ENCODE measurements around the gene PIAS4.
"Not testable (repeated sequence)": the region's sequence is repeated elsewhere in the genome, so short reads cannot be mapped to it uniquely, and the experiment has no call there.

Gene PIAS4

GRCh38 chr19:4007021-4007835 lies at the start of gene PIAS4:
TSS of gene PIAS4 (plus strand) at chr19:4007736. CDS start at chr19:4007761, 25 bp downstream.
- DNase-seq (ENCODE audit: low read depth in 2 of 2, low spot score in 1 of 2), result peak; percentile 87 to 95

- no peak for DNase-seq (ENCODE audit: low read depth in 2 of 2, low spot score in 1 of 2)
Measured at GRCh38 chr19:3958836-3959765, 48.4 kb upstream of the PIAS4 start.

- DNase-seq (ENCODE audit: low read depth in 2 of 2, low spot score in 1 of 2), result no peak
Measured at GRCh38 chr19:3959766-3960131, 47.8 kb upstream of the PIAS4 start.

- no peak for DNase-seq (ENCODE audit: low read depth in 2 of 2, low spot score in 1 of 2)
Measured at GRCh38 chr19:3961007-3961406, 46.5 kb upstream of the PIAS4 start.

DNA sequence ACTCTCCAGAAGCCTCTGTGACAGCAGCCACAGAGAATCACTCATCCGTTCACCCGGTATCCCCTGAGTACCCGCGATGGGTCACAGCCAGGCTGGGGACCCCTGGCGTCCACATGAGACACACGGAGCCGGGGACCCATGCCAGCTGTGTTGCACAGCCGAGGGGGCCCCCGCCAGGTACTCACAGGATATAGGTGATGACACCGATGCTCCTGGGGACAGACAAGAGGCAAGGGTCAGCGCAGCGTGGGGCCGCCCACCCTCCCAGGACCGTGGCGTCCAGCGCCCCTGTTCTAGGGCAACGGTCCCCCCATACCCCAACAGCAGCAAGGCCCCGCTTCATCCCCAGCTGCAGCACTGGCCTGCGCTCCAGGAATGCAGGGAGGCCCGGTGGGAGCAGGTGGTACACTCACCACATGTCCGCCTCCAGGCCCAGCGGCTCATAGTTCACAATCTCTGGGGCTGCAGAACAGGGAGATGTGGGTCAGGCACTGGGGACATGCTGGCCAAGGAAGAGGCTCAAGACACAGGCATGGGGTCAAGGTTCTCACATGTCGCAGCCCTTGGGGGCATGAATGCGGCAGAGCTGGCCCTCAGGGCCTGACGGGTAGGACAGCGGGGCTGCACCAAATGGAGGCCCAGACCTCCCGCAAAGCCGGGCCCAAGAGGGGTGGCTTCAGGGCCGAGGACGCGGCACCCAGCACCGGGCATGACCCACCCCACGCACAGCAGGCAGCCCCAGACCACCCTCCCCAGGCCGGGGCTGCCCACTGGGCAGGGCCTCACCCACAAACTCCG lies 43.9 kb upstream of the PIAS4 start:
- DNase-seq (ENCODE audit: low read depth in 2 of 2, low spot score in 1 of 2), result no peak

- DNase-seq (ENCODE audit: low read depth in 2 of 2, low spot score in 1 of 2), result no peak
Measured at GRCh38 chr19:3964256-3965194, 43.0 kb upstream of the PIAS4 start.

GRCh38 chr19:3966051-3967017 lies 41.2 kb upstream of the PIAS4 start:
- DNase-seq (ENCODE audit: low read depth in 2 of 2, low spot score in 1 of 2), result no peak

- not testable (repeated sequence) for DNase-seq (ENCODE audit: low read depth in 2 of 2, low spot score in 1 of 2)
Measured at GRCh38 chr19:3967983-3968382, 39.6 kb upstream of the PIAS4 start.

DNA sequence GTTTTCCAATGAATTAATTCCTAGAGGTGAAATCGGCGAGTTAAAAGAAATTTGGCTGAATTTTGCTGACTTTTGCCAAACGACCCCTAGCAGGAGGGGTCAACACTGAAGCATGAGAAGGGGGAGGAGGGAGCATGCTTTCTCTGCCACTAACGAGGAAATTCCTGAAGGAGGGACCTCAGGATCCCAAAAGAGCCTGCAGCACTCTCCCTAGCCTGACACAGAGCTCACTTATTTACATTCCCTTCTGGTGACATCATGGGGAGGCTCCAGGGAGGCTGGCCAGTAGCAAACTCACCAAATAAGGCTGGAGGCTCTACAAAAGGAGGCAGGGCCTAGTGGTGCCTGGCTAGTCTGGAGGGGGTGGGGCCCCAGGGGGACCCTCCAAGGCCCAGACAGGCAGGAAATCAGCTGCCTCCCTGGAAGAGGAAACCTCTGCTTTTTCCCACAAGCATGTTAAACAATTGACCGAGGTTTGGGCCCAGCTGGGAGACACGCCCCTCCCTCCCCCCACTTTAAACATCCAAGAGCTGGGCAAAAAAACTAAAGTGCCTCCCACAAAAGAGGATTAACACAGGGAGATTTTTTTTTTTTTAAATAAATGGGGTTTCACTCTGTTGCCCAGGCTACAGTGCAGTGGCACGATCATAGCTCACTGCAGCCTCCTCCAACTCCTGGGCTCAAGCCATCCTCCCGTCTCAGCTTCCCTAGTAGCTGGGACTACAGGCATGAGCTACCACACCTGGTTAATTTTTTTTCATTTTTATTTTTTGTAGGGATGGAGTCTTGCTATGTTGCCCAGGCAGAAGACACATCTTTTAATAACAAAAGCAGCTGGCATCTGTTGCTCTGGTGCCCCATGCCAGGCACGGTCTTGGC lies 38.7 kb upstream of the PIAS4 start:
- no peak for DNase-seq (ENCODE audit: low read depth in 2 of 2, low spot score in 1 of 2)

DNA sequence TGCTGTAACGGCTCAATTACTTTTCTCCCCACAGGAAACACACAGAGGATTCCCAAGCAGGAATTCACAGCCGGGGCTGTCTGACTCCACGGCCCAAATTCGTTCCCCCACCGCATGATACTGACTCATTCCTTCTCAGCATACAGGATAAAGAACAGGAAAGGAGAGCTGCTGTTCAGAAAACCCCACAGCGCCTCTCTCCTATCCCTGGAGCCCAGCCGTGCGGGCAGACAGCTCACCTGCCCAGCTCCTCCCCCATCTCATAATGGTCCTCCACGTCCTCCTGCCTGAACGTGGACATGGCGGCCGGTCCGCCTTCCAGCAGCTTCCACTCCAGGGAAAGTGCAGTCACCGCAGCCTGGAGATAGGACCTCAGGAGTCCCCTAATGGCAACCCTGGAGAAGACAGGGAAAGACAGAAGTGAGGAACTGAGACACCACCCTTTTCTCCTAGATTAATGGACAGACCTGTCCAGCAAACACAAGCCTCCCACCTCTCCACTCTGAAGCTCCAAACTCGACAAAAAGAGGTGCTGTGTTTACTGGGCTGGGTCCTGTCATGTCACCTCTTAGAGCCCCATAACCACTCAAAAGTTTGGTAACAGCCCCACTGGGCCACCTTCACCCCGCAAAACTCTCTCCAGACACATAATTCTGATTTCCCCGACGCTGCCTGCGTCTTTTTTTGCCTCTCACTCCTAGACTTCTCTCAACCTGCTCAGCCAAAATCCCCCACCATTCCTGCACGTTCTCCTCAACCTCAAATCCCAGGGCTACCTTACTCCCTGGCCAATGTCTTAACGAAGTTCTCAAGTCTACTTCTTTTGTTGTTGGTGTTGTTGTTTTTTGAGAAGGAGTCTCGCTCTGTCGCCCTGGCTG lies 37.9 kb upstream of the PIAS4 start:
- DNase-seq (ENCODE audit: low read depth in 2 of 2, low spot score in 1 of 2), result no peak

DNA sequence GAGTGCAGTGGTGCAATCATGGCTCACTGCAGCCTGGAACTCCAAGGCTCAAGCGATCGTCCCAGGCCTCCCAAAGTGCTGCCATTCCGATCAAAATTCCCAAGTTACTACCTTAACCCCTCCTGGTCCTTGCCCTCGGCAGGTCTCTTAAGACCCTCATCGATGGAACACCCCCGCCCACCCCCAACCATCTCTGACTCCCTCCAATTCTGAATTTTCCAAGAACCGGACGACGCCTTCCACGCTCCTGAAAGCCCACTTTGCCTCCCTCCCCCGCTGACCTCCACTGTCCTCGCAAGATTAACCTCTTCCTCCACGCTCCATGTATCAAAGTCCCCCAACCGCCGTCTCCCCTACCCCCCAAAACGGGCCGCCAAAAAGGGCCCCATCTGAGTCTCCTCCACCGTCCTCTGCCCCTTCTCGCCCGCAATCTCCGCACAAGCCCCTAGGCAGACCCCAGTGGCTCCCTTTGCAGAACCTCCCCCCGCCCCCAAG lies 37.2 kb upstream of the PIAS4 start:
- no peak for DNase-seq (ENCODE audit: low read depth in 2 of 2, low spot score in 1 of 2)

- DNase-seq (ENCODE audit: low read depth in 2 of 2, low spot score in 1 of 2), result peak; percentile 78 to 85
Measured at GRCh38 chr19:3970808-3971598, 36.5 kb upstream of the PIAS4 start, which contains the start of gene DAPK3. TSS of gene DAPK3 (minus strand) at chr19:3971099. CDS start at chr19:3969735, 1,364 bp downstream.

DNA sequence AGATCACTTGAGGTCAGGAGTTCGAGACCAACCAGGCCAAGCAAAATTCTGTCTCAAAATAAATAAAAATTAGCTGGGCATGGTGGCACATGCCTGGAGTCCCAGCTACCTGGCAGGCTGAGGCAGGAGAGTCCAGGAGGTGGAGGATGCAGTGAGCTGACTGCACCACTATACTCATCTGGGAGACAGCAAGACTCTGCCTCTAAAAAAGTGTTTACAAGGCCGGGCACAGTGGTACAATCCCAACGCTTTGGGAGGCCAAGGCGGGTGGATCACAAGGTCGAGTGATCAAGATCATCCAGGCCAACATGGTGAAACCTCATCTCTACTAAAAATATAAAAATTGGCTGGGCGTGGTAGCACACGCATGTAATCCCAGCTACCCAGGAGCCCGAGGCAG lies 32.4 kb upstream of the PIAS4 start:
- no peak for DNase-seq (ENCODE audit: low read depth in 2 of 2, low spot score in 1 of 2)

DNA sequence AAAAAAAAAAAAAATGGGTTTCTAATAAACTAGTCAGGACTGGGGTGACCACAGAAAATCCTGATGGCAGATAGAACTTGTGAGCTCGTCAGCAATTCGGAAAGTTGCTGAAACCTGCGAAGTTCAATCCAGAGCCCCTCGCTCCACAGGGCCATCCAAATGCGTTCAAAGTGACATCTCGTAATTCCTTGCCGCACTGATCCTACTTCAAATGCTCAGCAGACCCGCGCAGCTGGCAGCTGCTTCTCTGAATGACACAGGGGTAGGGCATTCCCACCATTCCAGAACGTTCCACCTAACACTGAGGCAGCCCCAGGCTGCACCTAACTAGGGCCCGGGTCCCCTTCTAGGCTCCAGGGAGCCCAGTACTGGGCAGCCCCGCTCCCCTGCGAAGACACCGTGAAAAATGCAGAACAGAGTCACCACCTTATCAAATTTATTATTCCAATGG lies 31.9 kb upstream of the PIAS4 start:
- no peak for DNase-seq (ENCODE audit: low read depth in 2 of 2, low spot score in 1 of 2)

DNA sequence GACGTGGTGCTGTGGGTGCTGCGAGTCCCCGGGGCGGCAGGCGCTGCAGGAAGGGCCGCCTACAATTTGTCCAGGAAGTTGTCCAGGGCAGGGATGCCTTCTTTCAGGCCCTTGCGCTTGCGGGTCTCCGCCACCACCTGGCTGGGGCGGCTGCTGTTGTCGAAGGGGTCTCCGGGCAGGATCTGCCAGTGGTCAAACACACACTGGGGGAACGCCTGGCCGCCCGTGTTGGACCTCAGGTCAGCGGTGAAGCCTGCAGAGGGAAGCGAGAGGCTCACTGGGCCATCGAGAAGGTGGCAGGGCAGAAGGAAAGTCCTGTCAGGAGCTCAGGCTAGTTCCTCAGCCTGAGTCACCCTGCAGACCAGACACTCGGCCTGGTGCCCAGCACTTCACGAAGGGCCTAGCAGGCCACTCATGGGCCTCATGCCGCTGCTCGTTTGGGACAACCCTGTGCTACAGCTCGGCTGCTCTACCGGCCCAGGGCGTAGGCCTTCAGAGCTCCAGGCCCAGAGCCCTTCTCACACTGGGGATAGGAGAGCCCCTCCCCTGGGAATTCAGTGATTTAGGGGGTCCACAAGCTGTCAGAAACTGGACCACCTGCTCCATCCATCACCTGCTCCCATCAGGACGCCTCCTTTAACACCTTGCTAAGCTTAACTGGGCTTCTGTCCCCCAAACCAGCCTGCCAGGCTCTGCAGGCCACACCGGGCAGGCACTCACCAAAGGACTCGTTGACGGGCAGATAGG lies 30.9 kb upstream of the PIAS4 start:
- DNase-seq (ENCODE audit: low read depth in 2 of 2, low spot score in 1 of 2), result no peak

All from stimulated activated CD8-positive, alpha-beta memory T cell treated with anti-CD3 and anti-CD28 coated beads, Interleukin-4, amount 100 ng/mL, for 1 hour (primary cell).